Esophagus squamous epithelium (tissue), 4 donors: Measurements from ENCODE around the gene RDH5.

Experiments used
- POLR2A ChIP-seq, 4 donors: fragments of 450-650 bp; IDR thresholded peaks; one replicate each; pipeline ENCODE4 v1.6.1; 2017; ENCODE audit warnings: antibody characterized with exemption in 4 of 4, mild to moderate bottlenecking in 4 of 4, moderate library complexity in 3 of 4
- TF ChIP-seq, protein P1 (sequence below), 6 experiments: fragments of 450-650 bp in 4 of 6; fragments of 200-600 bp in 2 of 6; sonication (generic) in 2 of 6; IDR thresholded peaks; one replicate each; pipeline ENCODE4 v1.5.1; 2016 to 2019; ENCODE audit warnings: antibody characterized with exemption in 6 of 6, mild to moderate bottlenecking in 4 of 6, moderate library complexity in 4 of 6

DNA sequence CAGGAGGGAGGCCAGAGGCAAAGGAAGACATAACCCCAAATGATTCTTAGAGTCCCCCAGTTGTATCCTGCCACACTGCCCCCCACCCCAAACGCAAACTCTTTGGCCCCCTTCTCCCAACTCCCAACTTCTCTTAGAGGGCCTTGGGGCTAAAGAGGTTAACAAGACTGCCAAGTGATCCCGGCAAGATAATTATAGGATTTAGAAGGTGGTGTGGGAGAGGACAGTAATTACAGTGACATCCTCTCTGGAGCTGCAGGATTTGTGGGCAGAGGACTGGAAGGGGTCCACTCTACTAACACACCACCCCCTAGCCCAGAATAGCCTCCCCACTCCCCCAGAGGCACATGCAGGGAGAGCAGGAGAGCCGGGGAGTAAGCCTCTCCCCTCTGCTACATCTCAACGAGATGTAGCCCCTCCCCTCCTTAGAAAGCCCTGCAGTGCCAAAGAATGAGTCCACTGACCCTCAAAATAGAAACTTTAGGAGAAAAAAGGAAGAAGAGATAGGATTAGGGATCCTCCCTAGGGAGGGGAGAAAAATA lies 17.5 kb downstream of the RDH5 start:
- TF ChIP-seq, protein P1, sequence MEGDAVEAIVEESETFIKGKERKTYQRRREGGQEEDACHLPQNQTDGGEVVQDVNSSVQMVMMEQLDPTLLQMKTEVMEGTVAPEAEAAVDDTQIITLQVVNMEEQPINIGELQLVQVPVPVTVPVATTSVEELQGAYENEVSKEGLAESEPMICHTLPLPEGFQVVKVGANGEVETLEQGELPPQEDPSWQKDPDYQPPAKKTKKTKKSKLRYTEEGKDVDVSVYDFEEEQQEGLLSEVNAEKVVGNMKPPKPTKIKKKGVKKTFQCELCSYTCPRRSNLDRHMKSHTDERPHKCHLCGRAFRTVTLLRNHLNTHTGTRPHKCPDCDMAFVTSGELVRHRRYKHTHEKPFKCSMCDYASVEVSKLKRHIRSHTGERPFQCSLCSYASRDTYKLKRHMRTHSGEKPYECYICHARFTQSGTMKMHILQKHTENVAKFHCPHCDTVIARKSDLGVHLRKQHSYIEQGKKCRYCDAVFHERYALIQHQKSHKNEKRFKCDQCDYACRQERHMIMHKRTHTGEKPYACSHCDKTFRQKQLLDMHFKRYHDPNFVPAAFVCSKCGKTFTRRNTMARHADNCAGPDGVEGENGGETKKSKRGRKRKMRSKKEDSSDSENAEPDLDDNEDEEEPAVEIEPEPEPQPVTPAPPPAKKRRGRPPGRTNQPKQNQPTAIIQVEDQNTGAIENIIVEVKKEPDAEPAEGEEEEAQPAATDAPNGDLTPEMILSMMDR (IDR thresholded peaks at IDR 0.05) = no peak
- TF ChIP-seq POLR2A (IDR thresholded peaks at IDR 0.05) = no peak
